HG03354 (cell line): ENCODE data around the gene NFATC2.
A peak's percentile ranks its signal among the peaks of the same experiment; 100 is the strongest.
"Not testable (repeated sequence)": the region's sequence is repeated elsewhere in the genome, so short reads cannot be mapped to it uniquely, and the experiment has no call there.

Source experiments
- ATAC-seq: cut with Tn5 transposase; IDR thresholded peaks from one replicate; pipeline ENCODE4 v1.9.1; 2021; ENCODE audit warnings: mild to moderate bottlenecking; ENCODE audit not compliant: unreplicated experiment, poor library complexity, severe bottlenecking

The NFATC2 gene

GRCh38 chr20:51461846-51462245 is 80.7 kb downstream of the NFATC2 start:
- ATAC-seq, result not testable (repeated sequence)

GRCh38 chr20:51461306-51461705 is 81.2 kb downstream of the NFATC2 start:
- ATAC-seq, result peak; percentile 15

- peak; percentile 98 for ATAC-seq
These were observed 81.8 kb downstream of the NFATC2 start for GRCh38 chr20:51460569-51461265.

GRCh38 chr20:51460163-51460562 is 82.4 kb downstream of the NFATC2 start:
- ATAC-seq, result no peak

GRCh38 chr20:51458751-51459439 is 83.6 kb downstream of the NFATC2 start:
- no peak for ATAC-seq

GRCh38 chr20:51457533-51457932 is 85.0 kb downstream of the NFATC2 start:
- ATAC-seq, result no peak

- ATAC-seq, result no peak
These were observed 85.7 kb downstream of the NFATC2 start for GRCh38 chr20:51456511-51457509.

- ATAC-seq, result no peak
These were observed 88.2 kb downstream of the NFATC2 start for GRCh38 chr20:51454250-51454865.

- ATAC-seq, result no peak
These were observed 89.7 kb downstream of the NFATC2 start for GRCh38 chr20:51452734-51453365.

GRCh38 chr20:51452091-51452613 is 90.4 kb downstream of the NFATC2 start:
- ATAC-seq, result no peak

GRCh38 chr20:51451484-51451883 is 91.0 kb downstream of the NFATC2 start:
- no peak for ATAC-seq

GRCh38 chr20:51450984-51451383 is 91.5 kb downstream of the NFATC2 start:
- no peak for ATAC-seq

- no peak for ATAC-seq
These were observed 92.3 kb downstream of the NFATC2 start for GRCh38 chr20:51450221-51450712.

- no peak for ATAC-seq
These were observed 92.9 kb downstream of the NFATC2 start for GRCh38 chr20:51449498-51450220.

- no peak for ATAC-seq
These were observed 94.8 kb downstream of the NFATC2 start for GRCh38 chr20:51447765-51448148.

GRCh38 chr20:51447097-51447764 is 95.3 kb downstream of the NFATC2 start:
- no peak for ATAC-seq

- ATAC-seq, result no peak
These were observed 95.9 kb downstream of the NFATC2 start for GRCh38 chr20:51446656-51447055.

GRCh38 chr20:51446230-51446629 is 96.3 kb downstream of the NFATC2 start:
- ATAC-seq, result no peak
